Nephron (organoid): ENCODE data around the gene NDUFB5.

Experiments used
- H3K27ac Mint-ChIP-seq, 3 experiments: 2 replicates each; pipeline ENCODE4 v1.8.0; 2020; ENCODE audit warnings: mixed read lengths in 3 of 3, mild to moderate bottlenecking in 2 of 3, moderate library complexity in 1 of 3
- H3K27me3 Mint-ChIP-seq: 2 replicates; pipeline ENCODE4 v1.8.0; 2021; ENCODE audit warnings: low read depth, mild to moderate bottlenecking, moderate library complexity, mixed read lengths
- H3K36me3 Mint-ChIP-seq: 2 replicates; pipeline ENCODE4 v1.8.0; 2020; ENCODE audit warnings: low read depth, mixed read lengths
- H3K4me1 Mint-ChIP-seq: 2 replicates; pipeline ENCODE4 v1.8.0; 2020; ENCODE audit warnings: mixed read lengths
- H3K4me3 Mint-ChIP-seq, 3 experiments: 2 replicates each; pipeline ENCODE4 v1.8.0; 2020; ENCODE audit warnings: mild to moderate bottlenecking in 3 of 3, mixed read lengths in 3 of 3, moderate library complexity in 2 of 3
- H3K9me3 Mint-ChIP-seq: 2 replicates; pipeline ENCODE4 v1.8.0; 2020; ENCODE audit warnings: mixed read lengths
- TF ChIP-seq, protein P1 (sequence below), 3 experiments: fragments of 200-600 bp; sonication (generic); IDR thresholded peaks; one replicate each; pipeline ENCODE4 v1.5.0; 2021; ENCODE audit warnings: antibody characterized with exemption in 3 of 3; ENCODE audit not compliant: unreplicated experiment in 3 of 3

The NDUFB5 gene

DNA sequence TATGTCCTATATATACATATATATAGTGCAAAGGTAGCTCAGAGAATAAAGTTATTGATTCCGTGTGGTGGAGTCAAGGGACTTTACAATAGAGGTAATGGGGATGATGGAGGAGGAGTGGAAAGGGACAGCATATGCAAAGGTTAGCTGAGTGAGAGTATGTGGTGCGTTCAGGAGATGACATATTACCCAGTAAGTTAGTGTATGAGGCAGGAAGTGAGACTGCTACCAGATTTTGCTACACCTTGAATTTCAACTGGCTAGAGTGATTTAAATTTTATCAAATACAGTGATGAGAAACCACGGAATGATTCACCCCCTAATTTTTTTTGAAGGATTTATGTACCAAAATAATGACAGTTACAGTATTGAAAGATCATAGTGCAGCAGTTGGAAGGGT, 39.1 kb upstream of the NDUFB5 start:
- peaks cover 4% of the 10 kb centered on the region for H3K36me3 Mint-ChIP-seq
- H3K4me3 Mint-ChIP-seq: no peak overlapping the region
- TF ChIP-seq, protein P1, sequence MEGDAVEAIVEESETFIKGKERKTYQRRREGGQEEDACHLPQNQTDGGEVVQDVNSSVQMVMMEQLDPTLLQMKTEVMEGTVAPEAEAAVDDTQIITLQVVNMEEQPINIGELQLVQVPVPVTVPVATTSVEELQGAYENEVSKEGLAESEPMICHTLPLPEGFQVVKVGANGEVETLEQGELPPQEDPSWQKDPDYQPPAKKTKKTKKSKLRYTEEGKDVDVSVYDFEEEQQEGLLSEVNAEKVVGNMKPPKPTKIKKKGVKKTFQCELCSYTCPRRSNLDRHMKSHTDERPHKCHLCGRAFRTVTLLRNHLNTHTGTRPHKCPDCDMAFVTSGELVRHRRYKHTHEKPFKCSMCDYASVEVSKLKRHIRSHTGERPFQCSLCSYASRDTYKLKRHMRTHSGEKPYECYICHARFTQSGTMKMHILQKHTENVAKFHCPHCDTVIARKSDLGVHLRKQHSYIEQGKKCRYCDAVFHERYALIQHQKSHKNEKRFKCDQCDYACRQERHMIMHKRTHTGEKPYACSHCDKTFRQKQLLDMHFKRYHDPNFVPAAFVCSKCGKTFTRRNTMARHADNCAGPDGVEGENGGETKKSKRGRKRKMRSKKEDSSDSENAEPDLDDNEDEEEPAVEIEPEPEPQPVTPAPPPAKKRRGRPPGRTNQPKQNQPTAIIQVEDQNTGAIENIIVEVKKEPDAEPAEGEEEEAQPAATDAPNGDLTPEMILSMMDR (IDR thresholded peaks at IDR 0.05; ENCODE audit: unreplicated experiment in 3 of 3): no peak
- no peak overlapping the region for H3K27ac Mint-ChIP-seq
- no peaks in the 10 kb centered on the region for H3K27me3 Mint-ChIP-seq
- H3K9me3 Mint-ChIP-seq: no peaks in the 10 kb centered on the region
- H3K4me1 Mint-ChIP-seq: peaks cover 14% of the 10 kb centered on the region

DNA sequence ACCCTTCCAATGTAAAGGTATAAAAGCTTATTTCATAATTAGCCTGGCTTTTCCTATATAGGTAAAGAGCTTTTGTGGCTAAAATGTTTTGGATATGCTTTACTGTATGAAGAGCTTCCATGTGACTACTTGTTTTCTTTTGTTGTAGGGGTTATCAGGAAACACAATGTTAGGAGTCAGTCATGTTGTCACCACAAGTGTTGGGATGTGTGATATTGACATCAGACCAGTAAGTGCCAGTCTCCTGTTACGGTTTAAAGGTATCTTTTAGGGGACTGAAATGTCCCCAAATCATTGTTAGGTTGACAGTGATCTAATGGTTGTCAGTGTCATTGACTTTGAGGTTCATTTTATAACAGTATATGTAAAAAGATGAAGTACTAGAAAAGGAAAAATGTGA, 23.6 kb upstream of the NDUFB5 start:
- peaks cover 59% of the 10 kb centered on the region for H3K36me3 Mint-ChIP-seq
- TF ChIP-seq, protein P1 (IDR thresholded peaks at IDR 0.05; ENCODE audit: unreplicated experiment in 3 of 3): no peak
- no peaks in the 10 kb centered on the region for H3K4me1 Mint-ChIP-seq
- no peak overlapping the region for H3K27ac Mint-ChIP-seq
- H3K27me3 Mint-ChIP-seq: no peaks in the 10 kb centered on the region
- H3K9me3 Mint-ChIP-seq: no peaks in the 10 kb centered on the region
- H3K4me3 Mint-ChIP-seq: no peak overlapping the region

DNA sequence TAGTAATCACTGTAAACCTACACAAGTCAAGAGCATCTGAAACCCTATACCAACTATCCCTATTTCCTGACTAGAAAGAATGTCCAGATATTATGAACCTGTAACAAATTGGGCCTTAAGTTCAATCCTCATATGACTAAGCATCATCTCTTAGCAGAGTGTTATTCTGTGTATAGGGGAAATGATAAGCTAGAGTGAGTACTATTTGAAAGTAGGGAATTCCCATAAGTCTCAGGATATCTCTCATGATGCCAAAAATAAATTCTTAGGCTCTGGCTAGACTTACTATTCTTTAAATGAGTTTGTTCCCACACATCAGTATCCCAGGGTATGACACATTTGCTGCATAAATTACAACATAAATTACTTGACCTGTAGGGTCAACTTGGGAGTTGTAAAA, 15.5 kb upstream of the NDUFB5 start:
- H3K36me3 Mint-ChIP-seq: peaks cover 53% of the 10 kb centered on the region
- H3K4me1 Mint-ChIP-seq: peaks cover 5% of the 10 kb centered on the region
- H3K9me3 Mint-ChIP-seq: no peaks in the 10 kb centered on the region
- H3K27ac Mint-ChIP-seq: no peak overlapping the region
- H3K4me3 Mint-ChIP-seq: no peak overlapping the region
- TF ChIP-seq, protein P1 (IDR thresholded peaks at IDR 0.05; ENCODE audit: unreplicated experiment in 3 of 3): no peak
- H3K27me3 Mint-ChIP-seq: no peaks in the 10 kb centered on the region

DNA sequence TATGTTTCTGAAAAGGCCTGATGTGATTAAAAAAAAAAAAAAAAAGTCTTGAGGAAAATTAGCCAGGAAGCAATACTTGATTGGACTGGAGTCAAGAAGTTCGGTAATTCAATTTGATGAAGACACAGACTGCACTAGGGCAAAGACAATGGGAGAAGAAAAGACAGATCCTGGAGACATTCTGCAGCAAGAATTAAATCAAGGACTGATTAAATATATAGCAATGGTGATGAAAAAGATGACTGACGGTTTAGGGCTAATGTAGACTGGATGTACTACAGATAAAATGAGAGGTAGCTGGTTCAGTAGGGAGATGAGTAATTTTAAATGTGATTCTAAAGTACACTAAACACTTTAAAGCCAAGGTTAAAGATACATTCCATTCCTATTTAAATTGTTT, 13.9 kb upstream of the NDUFB5 start:
- Mint-ChIP-seq H3K4me1 (peaks cover 5% of the 10 kb centered on the region), H3K27me3 (no peaks in the 10 kb centered on the region), H3K36me3 (peaks cover 60% of the 10 kb centered on the region), H3K27ac (peak overlapping the region in 1 of 3 experiments; percentile 37), H3K4me3 (no peak overlapping the region), H3K9me3 (no peaks in the 10 kb centered on the region)
- TF ChIP-seq, protein P1 (IDR thresholded peaks at IDR 0.05; ENCODE audit: unreplicated experiment in 3 of 3): no peak

DNA sequence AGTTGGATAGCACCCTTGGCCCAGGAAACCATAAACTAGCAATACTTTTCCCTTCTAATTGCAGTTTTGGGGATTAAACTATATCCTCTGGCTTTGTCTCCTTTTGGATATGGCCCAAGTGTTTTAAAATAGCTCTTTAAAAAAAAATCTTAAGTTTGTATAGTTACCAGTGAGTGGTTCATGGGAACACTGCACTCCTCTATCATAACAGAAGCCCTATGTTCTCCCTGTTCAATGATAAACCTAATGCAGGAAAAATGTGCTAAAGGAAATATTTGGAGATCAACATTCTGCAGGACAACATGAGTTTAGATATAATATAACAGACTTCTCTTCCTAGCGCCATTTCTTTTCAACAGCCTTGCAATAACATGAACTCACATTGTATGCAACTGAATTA, 13.3 kb upstream of the NDUFB5 start:
- peaks cover 5% of the 10 kb centered on the region for H3K4me1 Mint-ChIP-seq
- H3K36me3 Mint-ChIP-seq: peaks cover 57% of the 10 kb centered on the region
- TF ChIP-seq, protein P1 (IDR thresholded peaks at IDR 0.05; ENCODE audit: unreplicated experiment in 3 of 3): no peak
- H3K9me3 Mint-ChIP-seq: no peaks in the 10 kb centered on the region
- H3K27ac Mint-ChIP-seq: peak overlapping the region; percentile 1 to 37 (median 8)
- H3K4me3 Mint-ChIP-seq: no peak overlapping the region
- no peaks in the 10 kb centered on the region for H3K27me3 Mint-ChIP-seq

DNA sequence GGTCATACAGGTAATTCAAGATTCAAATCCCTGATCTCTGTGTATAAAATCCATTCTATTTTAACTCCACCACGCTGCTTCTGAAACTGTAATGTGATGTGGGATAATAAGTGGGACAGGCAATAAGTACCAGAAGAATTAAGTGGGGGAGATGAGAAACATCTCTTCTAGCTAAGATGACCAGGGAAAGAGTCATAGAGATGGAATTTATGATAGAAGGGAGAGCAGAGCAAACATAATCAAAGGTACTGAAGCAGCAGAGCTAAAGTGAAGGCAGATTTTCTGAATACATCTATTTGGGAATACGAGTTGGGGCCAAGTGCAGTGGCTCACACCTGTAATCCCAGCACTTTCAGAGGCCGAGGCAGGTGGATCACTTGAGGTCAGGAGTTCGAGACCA, 5.1 kb upstream of the NDUFB5 start:
- Mint-ChIP-seq H3K9me3 (no peaks in the 10 kb centered on the region), H3K4me3 (peak overlapping the region in 2 of 3 experiments; percentile 7 to 11), H3K27me3 (no peaks in the 10 kb centered on the region), H3K4me1 (peaks cover 6% of the 10 kb centered on the region), H3K36me3 (peaks cover 59% of the 10 kb centered on the region), H3K27ac (no peak overlapping the region)
- TF ChIP-seq, protein P1 (IDR thresholded peaks at IDR 0.05; ENCODE audit: unreplicated experiment in 3 of 3): no peak
